Measurements from ENCODE around the gene SSTR3.

SSTR3 gene

DNA sequence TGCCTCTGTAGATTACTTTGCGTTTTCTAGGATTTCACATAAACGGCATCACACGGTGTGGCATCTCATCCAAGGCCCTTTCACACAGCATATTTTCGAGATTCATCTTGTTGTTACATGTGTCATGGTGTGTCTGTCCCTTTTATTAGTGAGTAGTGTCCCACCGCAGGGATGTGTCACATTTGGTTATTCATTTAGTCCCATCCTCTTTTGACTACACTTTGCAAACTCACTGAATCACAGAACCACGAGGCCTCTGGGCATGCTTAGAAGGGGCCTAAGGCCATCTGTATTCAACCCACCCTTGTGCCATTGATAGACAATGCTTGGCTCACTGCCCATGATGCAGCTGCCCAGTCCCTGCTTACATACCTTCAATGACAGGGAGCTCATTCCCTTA lies 36.0 kb upstream of the SSTR3 start:
- H3K4me3 ChIP-seq (replicated peaks; ENCODE audit: low read depth, low read length): no peak overlapping the region
- TF ChIP-seq, protein P1, sequence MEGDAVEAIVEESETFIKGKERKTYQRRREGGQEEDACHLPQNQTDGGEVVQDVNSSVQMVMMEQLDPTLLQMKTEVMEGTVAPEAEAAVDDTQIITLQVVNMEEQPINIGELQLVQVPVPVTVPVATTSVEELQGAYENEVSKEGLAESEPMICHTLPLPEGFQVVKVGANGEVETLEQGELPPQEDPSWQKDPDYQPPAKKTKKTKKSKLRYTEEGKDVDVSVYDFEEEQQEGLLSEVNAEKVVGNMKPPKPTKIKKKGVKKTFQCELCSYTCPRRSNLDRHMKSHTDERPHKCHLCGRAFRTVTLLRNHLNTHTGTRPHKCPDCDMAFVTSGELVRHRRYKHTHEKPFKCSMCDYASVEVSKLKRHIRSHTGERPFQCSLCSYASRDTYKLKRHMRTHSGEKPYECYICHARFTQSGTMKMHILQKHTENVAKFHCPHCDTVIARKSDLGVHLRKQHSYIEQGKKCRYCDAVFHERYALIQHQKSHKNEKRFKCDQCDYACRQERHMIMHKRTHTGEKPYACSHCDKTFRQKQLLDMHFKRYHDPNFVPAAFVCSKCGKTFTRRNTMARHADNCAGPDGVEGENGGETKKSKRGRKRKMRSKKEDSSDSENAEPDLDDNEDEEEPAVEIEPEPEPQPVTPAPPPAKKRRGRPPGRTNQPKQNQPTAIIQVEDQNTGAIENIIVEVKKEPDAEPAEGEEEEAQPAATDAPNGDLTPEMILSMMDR (IDR thresholded peaks at IDR 0.05; ENCODE audit: low read depth, low read length, missing control alignments): no peak
- DNase-seq (ENCODE audit: extremely low read depth, low read depth): no peak

DNA sequence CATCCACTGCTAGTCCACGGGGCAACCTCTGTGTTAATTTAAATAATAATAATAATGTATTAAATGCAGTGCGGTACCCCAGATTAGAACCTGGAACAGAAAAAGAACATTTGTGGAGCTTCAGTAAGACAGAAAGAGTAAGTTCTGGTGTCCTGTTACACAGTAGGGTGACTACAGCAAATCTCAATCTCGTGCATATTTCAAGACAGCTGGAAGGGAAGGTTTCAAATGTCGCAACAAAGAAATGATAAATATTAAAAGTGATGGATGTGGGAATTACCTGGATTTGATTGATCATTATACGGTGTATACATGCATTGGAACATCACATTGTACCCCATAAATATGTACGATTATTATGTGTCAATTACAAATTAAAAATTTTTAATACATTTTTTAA lies 33.5 kb upstream of the SSTR3 start:
- no peak for DNase-seq (ENCODE audit: extremely low read depth, low read depth)
- TF ChIP-seq, protein P1 (IDR thresholded peaks at IDR 0.05; ENCODE audit: low read depth, low read length, missing control alignments): no peak
- H3K4me3 ChIP-seq (replicated peaks; ENCODE audit: low read depth, low read length): no peak overlapping the region

DNA sequence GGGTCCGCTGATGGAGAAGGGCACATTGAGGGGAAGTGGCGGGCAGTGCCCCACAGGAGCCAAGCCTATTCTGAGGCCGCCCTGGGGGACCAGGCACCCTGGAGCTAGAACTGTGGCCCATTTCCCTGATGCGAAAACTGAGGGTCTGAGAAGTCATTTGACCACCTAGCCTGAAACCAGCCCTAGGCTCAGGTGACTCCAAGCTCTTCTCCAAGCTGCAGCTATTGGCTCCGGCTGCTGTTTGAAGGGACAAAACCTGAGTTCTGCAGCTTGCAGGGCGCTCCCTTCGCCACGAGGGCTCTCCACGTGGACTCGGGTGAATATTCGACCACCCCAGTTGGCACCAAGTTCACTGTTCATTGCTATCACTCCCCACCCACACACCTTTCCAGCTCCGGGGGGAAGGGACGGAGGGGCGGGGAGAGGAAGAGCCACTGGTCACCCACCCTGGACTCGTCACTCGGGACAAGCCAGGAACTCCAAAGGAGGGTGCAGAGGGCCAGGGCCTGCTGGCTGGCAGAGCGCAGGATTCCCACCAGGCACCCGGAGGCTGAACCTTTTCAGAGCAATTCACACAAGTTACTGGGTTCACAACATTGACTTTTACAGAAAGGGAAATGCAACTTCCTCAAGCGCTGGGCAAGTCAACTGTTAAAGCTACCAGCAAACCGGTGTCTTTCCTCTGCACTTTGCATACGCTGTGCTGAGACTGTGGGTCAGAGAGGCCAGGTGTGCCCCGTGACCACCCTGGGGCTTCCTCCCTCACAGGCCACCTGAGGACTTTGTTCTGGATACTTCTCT lies 32.8 kb upstream of the SSTR3 start:
- TF ChIP-seq, protein P1 (IDR thresholded peaks at IDR 0.05; ENCODE audit: low read depth, low read length, missing control alignments): no peak
- H3K4me3 ChIP-seq (replicated peaks; ENCODE audit: low read depth, low read length): no peak overlapping the region
- DNase-seq (ENCODE audit: extremely low read depth, low read depth): no peak

DNA sequence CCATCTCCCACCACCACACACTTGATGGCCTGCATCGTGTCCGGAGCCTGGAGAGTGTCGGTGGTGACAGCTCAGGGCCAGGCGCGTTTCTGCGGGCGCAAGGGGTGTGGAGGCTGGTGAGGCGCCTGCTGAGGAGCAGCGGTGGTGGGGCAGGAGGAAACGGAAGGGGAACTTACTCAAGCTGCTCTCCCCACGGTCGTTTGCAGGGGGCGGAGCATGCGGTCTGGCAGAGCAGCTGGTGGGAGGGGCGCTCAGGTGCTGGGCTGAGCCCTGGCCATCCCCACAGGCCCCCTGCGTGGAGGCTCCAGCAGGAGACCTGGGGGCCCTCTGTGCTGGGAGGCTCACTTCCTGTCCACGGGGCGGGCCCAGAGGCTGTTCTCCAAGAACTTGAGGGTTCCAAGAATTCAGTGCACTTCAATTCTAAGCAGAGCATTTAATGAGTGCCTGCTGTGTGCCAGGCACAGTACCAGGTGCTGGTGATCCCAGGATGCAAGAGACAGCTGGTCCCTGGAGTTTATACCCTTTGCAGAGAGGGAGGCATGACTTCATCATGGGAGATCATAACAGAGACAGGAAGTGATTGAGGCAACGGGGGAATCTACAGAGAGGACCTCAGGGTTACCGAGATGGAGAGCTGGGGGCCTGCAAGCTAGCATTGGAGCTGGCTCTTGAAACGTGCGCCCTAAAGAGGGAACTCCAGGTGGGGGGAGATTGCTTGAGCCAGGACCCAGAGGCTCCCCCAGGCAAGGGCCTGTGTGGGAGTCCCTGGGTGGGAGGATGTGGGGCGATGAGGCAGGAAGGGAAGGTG lies 32.0 kb upstream of the SSTR3 start, which contains the start of gene RAC2:
TSS of gene RAC2 (minus strand) at position 156 of the 808 bp plus-strand sequence. CDS start at position 35, 121 bp downstream.
- H3K4me3 ChIP-seq (replicated peaks; ENCODE audit: low read depth, low read length): peak within 1 kb of the TSS; percentile 39
- DNase-seq (ENCODE audit: extremely low read depth, low read depth): no peak
- TF ChIP-seq, protein P1 (IDR thresholded peaks at IDR 0.05; ENCODE audit: low read depth, low read length, missing control alignments): no peak

DNA sequence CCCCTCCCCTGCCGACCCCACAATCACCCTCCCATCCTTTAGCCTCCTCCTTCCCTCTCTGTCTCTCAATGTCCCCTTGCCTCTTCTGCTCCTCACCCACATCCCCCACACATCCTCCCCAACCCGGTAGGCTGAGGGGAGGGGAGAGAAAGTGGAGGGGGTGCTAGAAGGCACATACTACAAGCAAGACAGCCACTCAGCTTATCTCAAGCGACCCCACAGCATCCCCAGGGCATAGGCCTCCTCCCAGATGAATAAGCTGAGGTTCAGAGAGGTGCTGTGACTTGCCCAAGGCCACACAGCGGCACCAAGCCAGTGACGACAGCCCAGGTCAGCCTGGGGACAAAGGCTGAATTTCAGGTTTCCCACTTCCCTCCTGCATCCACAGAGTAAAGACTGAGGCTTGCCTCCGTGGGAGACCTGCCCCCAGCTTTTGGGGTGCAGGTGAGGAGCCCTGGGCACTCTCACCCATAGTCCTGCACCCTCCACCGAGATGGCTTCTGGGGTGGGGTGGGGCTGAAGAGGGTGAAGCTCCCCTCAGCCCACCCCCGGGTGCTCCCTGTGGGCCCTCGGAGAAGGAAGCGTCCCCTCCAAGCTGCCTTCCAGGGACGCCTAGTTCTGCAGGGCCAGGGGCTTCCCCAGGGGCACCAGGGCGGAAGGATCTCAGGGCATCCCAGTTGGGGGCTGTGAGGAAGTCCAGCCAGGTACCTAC lies 31.3 kb upstream of the SSTR3 start:
- H3K4me3 ChIP-seq (replicated peaks; ENCODE audit: low read depth, low read length): peak overlapping the region; percentile 39
- no peak for DNase-seq (ENCODE audit: extremely low read depth, low read depth)
- TF ChIP-seq, protein P1 (IDR thresholded peaks at IDR 0.05; ENCODE audit: low read depth, low read length, missing control alignments): no peak

DNA sequence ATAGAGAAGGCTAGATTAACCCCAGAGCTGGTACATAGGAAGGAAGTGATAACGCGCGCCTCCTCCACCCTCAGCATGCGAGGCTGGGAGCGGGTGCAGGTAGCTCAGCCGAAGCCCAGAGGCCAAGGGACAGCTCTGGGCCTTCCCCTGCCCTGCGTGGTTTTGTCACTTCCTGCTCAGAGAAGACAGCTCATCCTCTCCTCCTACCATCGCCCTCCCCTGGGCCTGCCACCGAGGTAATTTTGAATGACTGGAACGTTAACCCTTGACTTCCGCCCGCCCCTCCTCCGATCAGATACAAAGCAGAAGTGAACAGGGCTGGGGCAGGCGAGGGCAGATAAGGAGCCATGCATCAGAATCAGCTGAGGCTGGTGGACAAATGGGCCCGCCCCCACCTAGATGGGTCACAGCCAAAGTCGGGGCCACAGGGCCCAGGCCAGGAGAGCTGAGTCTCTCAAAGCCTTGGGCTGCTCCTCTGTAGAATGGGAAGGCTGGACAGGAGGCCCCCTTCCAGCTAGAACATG lies 30.2 kb upstream of the SSTR3 start:
- H3K4me3 ChIP-seq (replicated peaks; ENCODE audit: low read depth, low read length): no peak overlapping the region
- TF ChIP-seq, protein P1 (IDR thresholded peaks at IDR 0.05; ENCODE audit: low read depth, low read length, missing control alignments): no peak
- no peak for DNase-seq (ENCODE audit: extremely low read depth, low read depth)

All from HFF-Myc (cell line).